Kidney (tissue), 14 donors: ENCODE results near the gene HOTAIR. TPM values are rescaled to one million over a fixed set of nuclear protein-coding genes. Genes with fewer than 3 reads are reported as not detected.

Source experiments
- DNase-seq, 5 donors: peaks; one replicate each; pipeline ENCODE4 v3.0.0-alpha.2; 2013 to 2020
- FAIRE-seq: peaks from 2 replicates; lab custom pipeline; 2012; peaks lifted over from hg19 to GRCh38; lab: Jason Lieb, UNC
- H3K27ac ChIP-seq, 2 donors: one replicate each; pipeline ENCODE4 v1.7.0; 2013; ENCODE audit warnings: low read depth in 2 of 2, low read length in 2 of 2, inconsistent platforms in 1 of 2
- H3K27me3 ChIP-seq: one replicate; pipeline ENCODE4 v1.7.1; 2013; ENCODE audit warnings: low read length, inconsistent platforms; ENCODE audit not compliant: control insufficient read depth, insufficient read depth
- H3K36me3 ChIP-seq, 3 donors: one replicate each; pipeline versions ENCODE4 v1.7.0 to v1.7.1; 2013; ENCODE audit warnings: low read length in 3 of 3, control low read depth in 1 of 3, inconsistent platforms in 1 of 3; ENCODE audit not compliant: insufficient read depth in 3 of 3, control insufficient read depth in 2 of 3
- H3K4me1 ChIP-seq, 3 donors: one replicate each; pipeline versions ENCODE4 v1.7.0 to v1.7.1; 2013; ENCODE audit warnings: low read length in 3 of 3, inconsistent platforms in 1 of 3, low read depth in 1 of 3; ENCODE audit not compliant: control insufficient read depth in 2 of 3, insufficient read depth in 2 of 3
- H3K4me3 ChIP-seq, 3 donors: one replicate each; pipeline versions ENCODE4 v1.7.0 to v1.8.1; 2013; ENCODE audit warnings: low read length in 3 of 3, control low read depth in 1 of 3, inconsistent platforms in 1 of 3
- H3K9ac ChIP-seq, 3 donors: one replicate each; pipeline versions ENCODE4 v1.7.0 to v1.7.1; 2013; ENCODE audit warnings: low read length in 3 of 3, control low read depth in 1 of 3, inconsistent platforms in 1 of 3
- H3K9me3 ChIP-seq, 3 donors: one replicate each; pipeline versions ENCODE4 v1.7.0 to v1.7.1; 2013; ENCODE audit warnings: low read length in 3 of 3, control low read depth in 1 of 3, inconsistent platforms in 1 of 3; ENCODE audit not compliant: control insufficient read depth in 2 of 3, insufficient read depth in 1 of 3
- CTCF ChIP-seq: IDR thresholded peaks from 3 replicates; pipeline ENCODE4 v1.5.1; 2012; ENCODE audit warnings: mild to moderate bottlenecking, moderate library complexity, borderline replicate concordance; ENCODE audit not compliant: insufficient read depth; ENCODE audit errors: extremely low read depth
- intact Hi-C: fragments of 100-400 bp; cut with DNase I; formaldehyde crosslinking; loops from one replicate; pipeline ENCODE4 v1.11.1; 2022
- polyA plus RNA-seq: library from polyadenylated mRNA; stranded (reverse); fragments of 350-450 nt; fragmentation: Illumina TruSeq; extraction: RNeasy Lipid Tissue Mini Kit (QIAGEN cat#74804); gene quantifications from one replicate; pipeline ENCODE4 v1.2.3, GENCODE V29; 2014; ENCODE audit warnings: low read depth, low replicate concordance; ENCODE audit not compliant: insufficient read depth
- total RNA-seq: library from RNA; stranded (reverse); fragmentation: NEBNext Ultra II Directional; extraction: Animal tissue kit (Norgen Biotek cat#: 25700); gene quantifications from one replicate; pipeline ENCODE4 v1.2.1, GENCODE V29; 2021
- donor health status: control.
- donor health status: control.
- donor health status: control.
- donor health status: control.
- donor health status: control.
- donor health status: DM: yes; HTN: yes; CAD: no.
- donor health status: Normal renal cell carcinoma (clear cell type).

HOTAIR gene
- total and polyA plus RNA-seq, 2 donors from 2014 or later = 0.52 to 0.76 TPM

- Histone ChIP-seq H3K27ac (no peak overlapping the region), H3K9ac (no peak overlapping the region), H3K36me3 (no peaks in the 10 kb centered on the region), H3K4me1 (peaks cover 0 to 2% (median 0%) of the 10 kb centered on the region in 3 donors), H3K27me3 (peaks cover 82% of the 10 kb centered on the region), H3K4me3 (no peak overlapping the region), H3K9me3 (no peaks in the 10 kb centered on the region)
- no peak for DNase-seq
- TF ChIP-seq CTCF = no peak
- FAIRE-seq = no peak
- intact Hi-C loops = no loop called here
Measured at GRCh38 chr12:53937099-53937498, 37.7 kb downstream of the HOTAIR start.

DNA sequence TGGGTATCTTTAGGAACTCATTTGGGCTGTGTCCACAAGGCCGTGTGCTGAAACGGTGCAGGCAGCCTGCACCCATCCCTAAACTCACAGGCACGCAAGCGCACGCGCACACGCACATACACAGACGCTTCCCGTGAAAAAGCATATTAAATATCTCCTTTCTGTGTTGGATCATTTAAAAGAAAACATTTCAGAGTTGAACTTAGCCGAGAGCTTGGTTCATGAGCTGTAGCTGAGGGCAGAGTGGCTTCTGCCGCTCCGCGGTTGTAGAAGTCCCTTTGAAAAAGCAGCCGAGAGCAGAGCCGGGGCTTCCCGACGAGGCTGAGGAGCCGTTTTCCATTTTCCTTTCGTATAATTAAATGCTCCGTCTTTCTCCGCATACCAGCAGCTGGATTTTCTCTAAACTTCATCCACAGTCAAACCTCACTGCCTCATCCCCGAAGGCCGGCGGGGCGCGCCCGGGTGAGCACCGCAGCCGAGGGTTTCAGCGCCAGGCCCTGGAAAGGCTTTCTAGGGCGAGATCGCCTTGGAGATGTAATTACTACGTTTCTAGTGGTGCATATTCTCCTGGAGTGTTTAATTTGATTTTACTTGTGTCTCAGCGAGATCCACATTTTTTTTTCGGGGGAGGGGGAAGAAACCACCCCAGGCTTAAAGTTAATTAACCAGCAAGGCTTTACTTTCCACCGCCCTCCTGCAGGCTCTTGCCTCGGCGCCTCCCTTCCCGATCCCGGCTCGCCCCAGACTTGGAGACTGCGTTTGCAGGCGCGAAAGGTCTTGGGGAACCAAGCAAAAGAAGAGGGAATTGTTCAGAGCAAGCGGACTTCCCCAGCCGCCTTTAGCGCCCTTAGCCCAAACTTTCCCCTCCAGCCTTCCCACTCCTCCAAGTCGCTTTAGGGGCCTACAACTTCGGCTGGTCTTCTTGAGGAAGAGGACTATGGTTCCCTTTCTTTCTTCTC, 39.1 kb downstream of the HOTAIR start:
- Histone ChIP-seq H3K27ac (no peak overlapping the region), H3K27me3 (peaks cover 82% of the 10 kb centered on the region), H3K36me3 (no peaks in the 10 kb centered on the region), H3K4me3 (no peak overlapping the region), H3K4me1 (peaks cover 0 to 2% (median 0%) of the 10 kb centered on the region in 3 donors), H3K9ac (no peak overlapping the region), H3K9me3 (no peaks in the 10 kb centered on the region)
- no peak for TF ChIP-seq CTCF
- FAIRE-seq (no peak), DNase-seq (peak in 2 of 5 donors; percentile 38 to 59)
- intact Hi-C loops = no loop called here

DNA sequence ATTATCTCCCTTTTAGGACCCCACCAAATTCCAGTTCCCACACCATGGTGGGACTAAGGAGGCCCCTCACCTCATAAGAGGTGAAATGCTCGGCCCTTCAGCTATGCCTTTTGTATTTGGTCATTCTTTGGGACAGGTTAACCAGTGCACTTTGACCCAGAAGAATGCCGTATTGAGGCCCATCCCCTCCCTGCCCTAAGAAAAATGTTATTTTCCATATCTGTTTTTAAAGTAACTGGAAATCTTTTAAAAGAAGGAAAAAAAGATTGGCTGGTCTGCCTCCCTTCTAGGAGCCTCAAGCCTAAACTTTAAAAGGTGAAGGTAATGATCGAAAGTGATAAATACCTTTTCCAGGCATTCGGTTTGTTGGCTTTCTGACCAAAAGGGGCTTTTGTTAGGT, 41.8 kb downstream of the HOTAIR start:
- DNase-seq = no peak
- Histone ChIP-seq H3K9me3 (no peaks in the 10 kb centered on the region), H3K4me1 (no peaks in the 10 kb centered on the region), H3K27me3 (peaks cover 96% of the 10 kb centered on the region), H3K36me3 (no peaks in the 10 kb centered on the region), H3K4me3 (no peak overlapping the region), H3K9ac (no peak overlapping the region), H3K27ac (no peak overlapping the region)
- intact Hi-C loops = no loop called here
- no peak for TF ChIP-seq CTCF
- FAIRE-seq = no peak
